ENCODE data around the gene ABCC4. TPM values are rescaled to one million over a fixed set of nuclear protein-coding genes. Genes with fewer than 3 reads are reported as not detected.

The ABCC4 gene
- total RNA-seq, 1 experiment from 2014 or later, result 52.0 TPM

GRCh38 chr13:95226476-95226875 lies 74.8 kb downstream of the ABCC4 start:
- ChIA-PET POLR2A (ENCODE audit: low non-redundant PET) (no interaction called here), CTCF (no interaction called here)
- Histone ChIP-seq H3K27ac (ENCODE audit: low read depth, low read length, poor library complexity, severe bottlenecking) (no peak overlapping the region), H3K9me3 (ENCODE audit: low read depth, low read length, poor library complexity, severe bottlenecking) (no peaks in the 10 kb centered on the region), H3K36me3 (ENCODE audit: insufficient read depth, low read length, poor library complexity, severe bottlenecking) (no peaks in the 10 kb centered on the region), H3K4me1 (ENCODE audit: insufficient read depth, low read length, poor library complexity, severe bottlenecking) (no peaks in the 10 kb centered on the region), H3K4me3 (ENCODE audit: low read depth, low read length, poor library complexity, severe bottlenecking) (no peak overlapping the region), H3K27me3 (replicated peaks; ENCODE audit: insufficient read depth, low read depth, low read length, poor library complexity) (no peaks in the 10 kb centered on the region)
- intact Hi-C loops (cut with micrococcal nuclease; ENCODE audit: unreplicated experiment), result no loop called here
- no peak for DNase-seq (ENCODE audit: low spot score)
- TF ChIP-seq CTCF (conservative IDR thresholded peaks at IDR 0.05; ENCODE audit: low read depth, low read length) (no peak), EZH2 (IDR thresholded peaks at IDR 0.05; ENCODE audit: borderline replicate concordance, low read depth, low read length, poor library complexity, severe bottlenecking) (no peak)
- no TSS peak for BruUV-seq (replicated peaks)

DNA sequence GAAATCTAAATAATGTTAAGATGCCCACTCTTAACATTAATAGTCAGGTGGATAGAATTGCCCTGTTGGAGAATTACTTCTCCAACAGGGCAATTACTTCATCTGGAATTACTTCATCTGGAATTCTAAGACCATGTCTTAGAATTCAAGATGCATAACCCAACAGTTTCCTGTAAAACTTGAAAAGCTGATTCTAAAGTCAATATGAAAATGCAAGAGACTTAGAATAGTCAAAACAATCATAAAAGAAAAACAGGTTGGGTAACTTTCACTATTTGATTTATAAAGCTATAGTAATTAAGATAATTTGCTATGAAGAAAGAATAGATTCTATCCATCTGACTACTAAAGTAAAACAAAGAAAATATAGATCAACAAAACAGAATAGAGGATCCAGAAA lies 75.2 kb downstream of the ABCC4 start:
- no peaks in the 10 kb centered on the region for H3K27me3 ChIP-seq (replicated peaks; ENCODE audit: insufficient read depth, low read depth, low read length, poor library complexity)
- no peaks in the 10 kb centered on the region for H3K9me3 ChIP-seq (ENCODE audit: low read depth, low read length, poor library complexity, severe bottlenecking)
- H3K4me1 ChIP-seq (ENCODE audit: insufficient read depth, low read length, poor library complexity, severe bottlenecking), result no peaks in the 10 kb centered on the region
- POLR2A ChIA-PET (ENCODE audit: low non-redundant PET), result no interaction called here
- intact Hi-C loops (cut with micrococcal nuclease; ENCODE audit: unreplicated experiment), result no loop called here
- no TSS peak for BruUV-seq (replicated peaks)
- TF ChIP-seq CTCF (conservative IDR thresholded peaks at IDR 0.05; ENCODE audit: low read depth, low read length), result no peak
- TF ChIP-seq EZH2 (IDR thresholded peaks at IDR 0.05; ENCODE audit: borderline replicate concordance, low read depth, low read length, poor library complexity, severe bottlenecking), result no peak
- no peak for DNase-seq (ENCODE audit: low spot score)
- no peak overlapping the region for H3K4me3 ChIP-seq (ENCODE audit: low read depth, low read length, poor library complexity, severe bottlenecking)
- no peak overlapping the region for H3K27ac ChIP-seq (ENCODE audit: low read depth, low read length, poor library complexity, severe bottlenecking)
- H3K36me3 ChIP-seq (ENCODE audit: insufficient read depth, low read length, poor library complexity, severe bottlenecking), result no peaks in the 10 kb centered on the region
- CTCF ChIA-PET, result no interaction called here

DNA sequence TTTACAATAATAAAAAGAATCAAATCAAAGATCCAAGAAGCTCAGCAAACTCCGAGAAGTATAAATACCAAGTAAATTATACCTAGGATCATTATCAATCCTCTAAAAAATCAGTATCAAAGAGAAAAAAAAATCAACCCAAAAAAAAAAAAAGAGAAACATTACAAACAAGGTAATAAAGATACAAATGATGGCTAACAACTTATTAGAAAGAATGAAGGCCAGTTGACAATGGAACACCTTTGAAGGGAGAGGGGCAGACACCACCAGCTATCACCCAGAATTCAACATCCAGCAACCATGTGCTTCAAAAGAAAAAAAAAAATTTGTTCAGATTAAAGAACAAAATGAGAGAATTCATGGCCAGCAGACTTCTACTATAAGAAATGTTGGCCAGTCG lies 77.2 kb downstream of the ABCC4 start:
- H3K4me1 ChIP-seq (ENCODE audit: insufficient read depth, low read length, poor library complexity, severe bottlenecking), result no peaks in the 10 kb centered on the region
- ChIA-PET CTCF (no interaction called here), POLR2A (ENCODE audit: low non-redundant PET) (interaction anchor here (0.6 kb wide), 1 partner anchor 26 kb away, joined by 3 read pairs; no protein-coding TSS in a partner anchor)
- H3K36me3 ChIP-seq (ENCODE audit: insufficient read depth, low read length, poor library complexity, severe bottlenecking), result no peaks in the 10 kb centered on the region
- no peak overlapping the region for H3K27ac ChIP-seq (ENCODE audit: low read depth, low read length, poor library complexity, severe bottlenecking)
- no TSS peak for BruUV-seq (replicated peaks)
- intact Hi-C loops (cut with micrococcal nuclease; ENCODE audit: unreplicated experiment), result no loop called here
- H3K4me3 ChIP-seq (ENCODE audit: low read depth, low read length, poor library complexity, severe bottlenecking), result no peak overlapping the region
- no peaks in the 10 kb centered on the region for H3K27me3 ChIP-seq (replicated peaks; ENCODE audit: insufficient read depth, low read depth, low read length, poor library complexity)
- DNase-seq (ENCODE audit: low spot score), result no peak
- no peak for TF ChIP-seq CTCF (conservative IDR thresholded peaks at IDR 0.05; ENCODE audit: low read depth, low read length)
- no peak for TF ChIP-seq EZH2 (IDR thresholded peaks at IDR 0.05; ENCODE audit: borderline replicate concordance, low read depth, low read length, poor library complexity, severe bottlenecking)
- no peaks in the 10 kb centered on the region for H3K9me3 ChIP-seq (ENCODE audit: low read depth, low read length, poor library complexity, severe bottlenecking)

All from A673 (cell line).